Lung (tissue), 12 donors: ENCODE measurements around the gene ZNF236. TPM values are rescaled to one million over a fixed set of nuclear protein-coding genes. Genes with fewer than 3 reads are reported as not detected.

Source experiments
- ATAC-seq: fragments of 200-7000 bp; cut with Tn5 transposase; one replicate; pipeline ENCODE4 v1.9.1; 2020; ENCODE audit warnings: moderate number of reproducible peaks; ENCODE audit not compliant: insufficient read depth, low FRiP score
- DNase-seq, 3 donors: peaks; one replicate each; pipeline ENCODE4 v3.0.0-alpha.2; 2013 to 2017
- H3K27ac ChIP-seq, 2 donors: one replicate each; pipeline ENCODE4 v1.5.1; 2013; ENCODE audit warnings: mild to moderate bottlenecking in 2 of 2, moderate library complexity in 2 of 2, control low read depth in 1 of 2, inconsistent platforms in 1 of 2, low read depth in 1 of 2, low read length in 1 of 2
- H3K27me3 ChIP-seq, 3 donors: one replicate each; pipeline ENCODE4 v1.5.1; 2013; ENCODE audit warnings: low read length in 2 of 3; ENCODE audit not compliant: control insufficient read depth in 3 of 3, insufficient read depth in 3 of 3
- H3K36me3 ChIP-seq, 4 donors: one replicate each; pipeline ENCODE4 v1.5.1; 2013; ENCODE audit warnings: low read length in 4 of 4, mild to moderate bottlenecking in 1 of 4, moderate library complexity in 1 of 4; ENCODE audit not compliant: control insufficient read depth in 4 of 4, insufficient read depth in 4 of 4
- H3K4me1 ChIP-seq, 5 donors: one replicate each; pipeline ENCODE4 v1.5.1; 2013; ENCODE audit warnings: low read length in 5 of 5, mild to moderate bottlenecking in 2 of 5, moderate library complexity in 1 of 5; ENCODE audit not compliant: control insufficient read depth in 5 of 5, insufficient read depth in 5 of 5
- H3K4me3 ChIP-seq: one replicate; pipeline ENCODE4 v1.5.1; 2013; ENCODE audit warnings: mild to moderate bottlenecking, control low read depth, moderate library complexity
- H3K9ac ChIP-seq, 2 donors: one replicate each; pipeline ENCODE4 v1.5.1; 2013; ENCODE audit warnings: low read length in 2 of 2, control low read depth in 1 of 2; ENCODE audit not compliant: insufficient read depth in 1 of 2
- H3K9me3 ChIP-seq, 4 donors: one replicate each; pipeline ENCODE4 v1.5.1; 2013; ENCODE audit warnings: low read length in 3 of 4, mild to moderate bottlenecking in 1 of 4, moderate library complexity in 1 of 4; ENCODE audit not compliant: control insufficient read depth in 4 of 4, insufficient read depth in 3 of 4
- CTCF ChIP-seq: IDR thresholded peaks from 2 replicates; pipeline ENCODE4 v1.5.1; 2012; ENCODE audit warnings: mild to moderate bottlenecking; ENCODE audit errors: control extremely low read depth, extremely low read depth
- WGBS, 2 donors: extraction: QIAGEN DNeasy Blood & Tissue Kit; methylation state at CpG; one replicate each; pipeline ENCODE4 v1.1.7; 2013; 5-methylcytosine and 5-hydroxymethylcytosine counted together
- polyA plus RNA-seq, 2 donors: library from polyadenylated mRNA; stranded (reverse); fragments of 200-250 nt; gene quantifications; one replicate each; pipeline ENCODE4 v1.2.1, GENCODE V29; 2013
- total RNA-seq, 2 donors: library from RNA; depleted of rRNA in 1 of 2; stranded (reverse); fragments of >200 nt in 1 of 2; gene quantifications; one replicate each; pipeline ENCODE4 v1.2.1, GENCODE V29; 2014 to 2021
- donor health status: control.
- donor health status: control.
- donor health status: Bipolar disorder and iron deficiency.
- donor health status: healthy.
- donor health status: DM: yes; HTN: yes; CAD: no.

ZNF236 gene
- total and polyA plus RNA-seq, 4 donors, result 2.4 to 23.1 (median 8.8) TPM

DNA sequence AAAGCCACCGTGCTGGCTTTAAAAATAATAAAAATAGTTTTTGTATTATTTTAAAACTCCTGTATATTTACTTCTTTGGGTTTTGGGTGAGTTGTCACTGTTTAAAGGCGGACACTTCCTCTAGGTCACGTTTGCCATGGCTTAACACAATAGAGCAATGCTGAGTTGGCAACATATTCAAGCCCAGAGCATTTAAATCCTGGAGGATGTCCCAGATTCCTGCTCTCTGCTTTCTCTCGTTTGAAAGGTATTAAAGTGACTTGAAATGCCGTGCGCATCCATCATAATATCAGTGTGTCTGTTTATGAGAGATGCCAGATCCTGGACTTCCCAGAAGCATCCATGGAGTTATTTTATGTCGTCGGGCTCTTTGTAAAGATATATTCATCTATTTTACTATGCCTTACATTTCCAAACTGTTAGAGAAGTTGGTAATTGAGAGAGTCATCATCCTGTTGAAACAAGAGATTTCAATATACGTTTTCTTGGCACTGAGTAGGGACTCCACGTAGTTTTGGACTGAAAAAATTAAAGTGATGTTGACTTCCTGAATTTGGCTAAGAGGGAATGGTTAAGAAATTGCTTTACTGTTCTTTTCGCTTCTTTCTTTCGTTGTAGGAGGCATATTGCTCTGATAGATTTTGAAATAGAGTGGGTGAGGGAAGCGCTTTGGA lies 150.6 kb downstream of the ZNF236 start:
- Histone ChIP-seq H3K27me3 (no peaks in the 10 kb centered on the region), H3K36me3 (peaks cover 0 to 5% (median 4%) of the 10 kb centered on the region in 4 donors), H3K27ac (no peak overlapping the region), H3K9me3 (no peaks in the 10 kb centered on the region), H3K9ac (no peak overlapping the region), H3K4me3 (no peak overlapping the region), H3K4me1 (peaks cover 0 to 22% (median 0%) of the 10 kb centered on the region in 5 donors)
- WGBS, 2 donors, result 62 to 70% methylated on average over 13 of the region's 13 CpGs
- DNase-seq (peak in 2 of 3 donors; percentile 68 to 75), ATAC-seq (no peak)
- TF ChIP-seq CTCF, result no peak

- Histone ChIP-seq H3K4me3 (no peak overlapping the region), H3K9ac (no peak overlapping the region), H3K9me3 (no peaks in the 10 kb centered on the region), H3K27ac (no peak overlapping the region), H3K27me3 (no peaks in the 10 kb centered on the region), H3K4me1 (peaks cover 0 to 28% (median 0%) of the 10 kb centered on the region in 5 donors), H3K36me3 (peaks cover 0 to 5% (median 3%) of the 10 kb centered on the region in 4 donors)
- TF ChIP-seq CTCF, result no peak
- 96 to 97% methylated on average over 20 of the region's 20 CpGs for WGBS, 2 donors
- ATAC-seq (no peak), DNase-seq (no peak)
Measured at GRCh38 chr18:76973520-76974266, 151.3 kb downstream of the ZNF236 start.

GRCh38 chr18:76974386-76974785 lies 152.0 kb downstream of the ZNF236 start:
- H3K4me1 ChIP-seq, result peaks cover 0 to 28% (median 0%) of the 10 kb centered on the region in 5 donors
- H3K9me3 ChIP-seq, result no peaks in the 10 kb centered on the region
- no peak for TF ChIP-seq CTCF
- WGBS, 2 donors, result 93 to 97% methylated on average over 5 of the region's 5 CpGs
- H3K4me3 ChIP-seq, result no peak overlapping the region
- H3K27me3 ChIP-seq, result no peaks in the 10 kb centered on the region
- H3K27ac ChIP-seq, result no peak overlapping the region
- peaks cover 0 to 4% (median 0%) of the 10 kb centered on the region in 4 donors for H3K36me3 ChIP-seq
- no peak overlapping the region for H3K9ac ChIP-seq
- no peak for ATAC-seq
- no peak for DNase-seq
